OCI-M2 (cell line): ENCODE data around the gene LDHD.
"Not testable (repeated sequence)": the region's sequence is repeated elsewhere in the genome, so short reads cannot be mapped to it uniquely, and the experiment has no call there.

ENCODE experiments used
- DNase-seq: peaks from one replicate; lab custom pipeline; 2025; ENCODE audit not compliant: unreplicated experiment; lab: John Stamatoyannopoulos, UW

The LDHD gene

GRCh38 chr16:75099738-75100602, 16.6 kb downstream of the LDHD start:
- no peak for DNase-seq

GRCh38 chr16:75099075-75099667, 17.4 kb downstream of the LDHD start:
- DNase-seq = no peak

GRCh38 chr16:75097941-75098901, 18.4 kb downstream of the LDHD start:
- no peak for DNase-seq

GRCh38 chr16:75097191-75097761, 19.3 kb downstream of the LDHD start:
- DNase-seq = no peak

GRCh38 chr16:75096656-75097055, 19.9 kb downstream of the LDHD start:
- DNase-seq = no peak

GRCh38 chr16:75095204-75095621, 21.4 kb downstream of the LDHD start:
- DNase-seq = no peak

- no peak for DNase-seq
Observed at GRCh38 chr16:75093598-75094540, 22.7 kb downstream of the LDHD start.

- no peak for DNase-seq
Observed at GRCh38 chr16:75092777-75093176, 23.8 kb downstream of the LDHD start.

GRCh38 chr16:75091619-75092018, 25.0 kb downstream of the LDHD start:
- DNase-seq = not testable (repeated sequence)

GRCh38 chr16:75090899-75091298, 25.7 kb downstream of the LDHD start:
- DNase-seq = not testable (repeated sequence)

GRCh38 chr16:75089486-75090202, 26.9 kb downstream of the LDHD start:
- no peak for DNase-seq

- no peak for DNase-seq
Observed at GRCh38 chr16:75088934-75089333, 27.6 kb downstream of the LDHD start.

- no peak for DNase-seq
Observed at GRCh38 chr16:75088216-75088615, 28.4 kb downstream of the LDHD start.

- no peak for DNase-seq
Observed at GRCh38 chr16:75087375-75087979, 29.1 kb downstream of the LDHD start.

- no peak for DNase-seq
Observed at GRCh38 chr16:75086688-75087374, 29.7 kb downstream of the LDHD start.

- DNase-seq = no peak
Observed at GRCh38 chr16:75086281-75086680, 30.3 kb downstream of the LDHD start.

GRCh38 chr16:75085556-75085955, 31.0 kb downstream of the LDHD start:
- no peak for DNase-seq

- DNase-seq = no peak
Observed at GRCh38 chr16:75083813-75084212, 32.8 kb downstream of the LDHD start.
